ENCODE measurements around the gene FXYD6.

FXYD6 gene

DNA sequence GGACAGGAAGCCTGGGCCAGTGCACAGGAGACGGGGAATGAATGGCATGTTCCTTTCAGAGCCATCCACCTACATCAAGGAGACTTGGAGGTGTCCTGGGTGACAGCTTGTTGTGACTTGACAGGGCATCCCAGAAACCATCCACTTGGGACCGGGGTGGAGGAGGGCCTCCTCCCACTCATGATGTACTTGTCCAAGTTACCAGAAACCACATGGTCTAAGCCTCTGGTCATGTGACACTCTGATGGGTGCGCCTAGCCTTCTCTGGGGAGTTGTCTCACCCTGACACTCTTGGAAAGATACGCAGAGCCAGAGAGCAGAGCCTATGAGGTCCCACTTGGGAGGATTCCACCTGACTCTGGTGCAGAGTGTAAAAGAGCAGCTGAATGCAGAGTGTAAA, 21.6 kb upstream of the FXYD6 start:
- no peaks in the 10 kb centered on the region for H3K4me1 ChIP-seq (ENCODE audit: insufficient read depth, insufficient read length)
- no peaks in the 10 kb centered on the region for H3K36me3 ChIP-seq (ENCODE audit: insufficient read depth, insufficient read length, low read length)
- H3K9ac ChIP-seq (ENCODE audit: insufficient read length, low read depth), result no peak overlapping the region
- TF ChIP-seq SUZ12 (IDR thresholded peaks at IDR 0.05; ENCODE audit: extremely low read depth, insufficient read depth, insufficient read length), result no peak
- no peak overlapping the region for H3K4me3 ChIP-seq (ENCODE audit: insufficient read length, low read depth)
- no peaks in the 10 kb centered on the region for H3K9me3 ChIP-seq (ENCODE audit: insufficient read depth, low read length)
- no peak for DNase-seq (ENCODE audit: low read depth, low spot score)
- peaks cover 3% of the 10 kb centered on the region for H3K27me3 ChIP-seq (ENCODE audit: insufficient read depth, insufficient read length)

DNA sequence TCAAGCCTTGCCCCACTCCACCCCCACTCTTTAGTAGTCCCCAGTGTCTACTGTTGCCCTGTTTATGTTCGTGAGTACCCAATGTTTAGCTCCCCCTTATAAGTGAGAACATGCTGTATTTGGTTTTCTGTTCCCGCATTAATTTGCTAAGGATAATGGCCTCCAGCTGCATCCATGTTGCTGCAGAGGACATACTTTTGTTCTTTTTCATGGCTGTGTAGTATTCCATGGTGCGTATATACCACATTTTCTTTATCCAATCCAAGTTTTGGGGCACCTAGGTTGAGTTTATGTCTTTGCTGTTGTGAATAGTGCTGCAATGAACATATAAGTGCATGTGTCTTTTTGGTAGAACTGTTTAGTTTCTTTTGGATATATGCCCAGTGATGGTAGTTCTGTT, 16.2 kb upstream of the FXYD6 start:
- H3K9me3 ChIP-seq (ENCODE audit: insufficient read depth, low read length), result no peaks in the 10 kb centered on the region
- DNase-seq (ENCODE audit: low read depth, low spot score), result no peak
- no peak overlapping the region for H3K4me3 ChIP-seq (ENCODE audit: insufficient read length, low read depth)
- no peak overlapping the region for H3K9ac ChIP-seq (ENCODE audit: insufficient read length, low read depth)
- peaks cover under 1% of the 10 kb centered on the region for H3K27me3 ChIP-seq (ENCODE audit: insufficient read depth, insufficient read length)
- TF ChIP-seq ZNF274 (IDR thresholded peaks at IDR 0.05; ENCODE audit: low read depth, low read length) (no peak), YY1 (IDR thresholded peaks at IDR 0.05; ENCODE audit: insufficient read depth, insufficient read length) (no peak), SUZ12 (IDR thresholded peaks at IDR 0.05; ENCODE audit: extremely low read depth, insufficient read depth, insufficient read length) (no peak)
- H3K36me3 ChIP-seq (ENCODE audit: insufficient read depth, insufficient read length, low read length), result no peaks in the 10 kb centered on the region
- no peaks in the 10 kb centered on the region for H3K4me1 ChIP-seq (ENCODE audit: insufficient read depth, insufficient read length)

- Histone ChIP-seq H3K4me1 (ENCODE audit: insufficient read depth, insufficient read length) (no peaks in the 10 kb centered on the region), H3K4me3 (ENCODE audit: insufficient read length, low read depth) (no peak overlapping the region), H3K27me3 (ENCODE audit: insufficient read depth, insufficient read length) (no peaks in the 10 kb centered on the region), H3K9ac (ENCODE audit: insufficient read length, low read depth) (no peak overlapping the region), H3K9me3 (ENCODE audit: insufficient read depth, low read length) (no peaks in the 10 kb centered on the region), H3K36me3 (ENCODE audit: insufficient read depth, insufficient read length, low read length) (no peaks in the 10 kb centered on the region)
- DNase-seq (ENCODE audit: low read depth, low spot score), result no peak
- TF ChIP-seq YY1 (IDR thresholded peaks at IDR 0.05; ENCODE audit: insufficient read depth, insufficient read length), result no peak
- TF ChIP-seq SUZ12 (IDR thresholded peaks at IDR 0.05; ENCODE audit: extremely low read depth, insufficient read depth, insufficient read length), result no peak
- no peak for TF ChIP-seq ZNF274 (IDR thresholded peaks at IDR 0.05; ENCODE audit: low read depth, low read length)
Observed at GRCh38 chr11:117891362-117891761, 14.9 kb upstream of the FXYD6 start.

- no peak for DNase-seq (ENCODE audit: low read depth, low spot score)
- Histone ChIP-seq H3K4me3 (ENCODE audit: insufficient read length, low read depth) (no peak overlapping the region), H3K36me3 (ENCODE audit: insufficient read depth, insufficient read length, low read length) (no peaks in the 10 kb centered on the region), H3K4me1 (ENCODE audit: insufficient read depth, insufficient read length) (peaks cover 2% of the 10 kb centered on the region), H3K9ac (ENCODE audit: insufficient read length, low read depth) (no peak overlapping the region), H3K9me3 (ENCODE audit: insufficient read depth, low read length) (no peaks in the 10 kb centered on the region), H3K27me3 (ENCODE audit: insufficient read depth, insufficient read length) (no peaks in the 10 kb centered on the region)
- no peak for TF ChIP-seq SUZ12 (IDR thresholded peaks at IDR 0.05; ENCODE audit: extremely low read depth, insufficient read depth, insufficient read length)
- TF ChIP-seq YY1 (IDR thresholded peaks at IDR 0.05; ENCODE audit: insufficient read depth, insufficient read length), result no peak
- no peak for TF ChIP-seq ZNF274 (IDR thresholded peaks at IDR 0.05; ENCODE audit: low read depth, low read length)
Observed at GRCh38 chr11:117888139-117888566, 11.7 kb upstream of the FXYD6 start.

DNA sequence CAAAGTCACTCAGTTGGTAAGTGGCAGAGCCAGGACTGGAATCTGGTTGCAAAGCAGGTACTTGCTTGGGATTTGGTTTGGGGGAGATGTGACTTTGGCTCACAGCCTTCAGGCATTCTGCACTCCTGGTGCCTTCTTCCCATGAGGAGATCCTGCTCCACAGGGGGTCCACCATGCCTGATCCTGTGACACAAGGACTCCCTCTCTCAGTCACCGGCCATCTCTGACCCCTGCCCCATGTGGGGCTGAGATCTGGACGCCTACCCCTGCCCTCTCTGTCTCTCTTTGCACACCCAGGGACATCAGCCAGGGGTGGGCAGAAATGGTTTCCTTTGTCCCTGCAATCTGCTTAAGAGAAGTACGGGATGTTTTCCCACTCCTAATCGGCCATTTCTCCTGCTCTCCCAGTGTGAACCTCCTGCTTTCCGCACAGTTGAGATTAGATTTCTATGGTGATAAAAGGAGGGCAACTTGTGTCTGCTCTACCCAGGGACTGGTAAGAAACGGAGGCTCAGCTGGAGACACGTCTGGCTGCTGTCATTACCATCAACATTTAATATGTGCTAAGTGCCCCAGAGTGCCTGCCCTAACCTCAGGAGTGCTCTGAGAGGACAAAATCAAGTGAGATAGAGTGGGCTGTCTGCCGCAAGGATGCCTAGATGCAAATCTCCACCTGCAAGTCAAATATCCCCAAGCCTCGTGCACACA, 11.1 kb upstream of the FXYD6 start:
- no peaks in the 10 kb centered on the region for H3K9me3 ChIP-seq (ENCODE audit: insufficient read depth, low read length)
- TF ChIP-seq YY1 (IDR thresholded peaks at IDR 0.05; ENCODE audit: insufficient read depth, insufficient read length), result no peak
- TF ChIP-seq SUZ12 (IDR thresholded peaks at IDR 0.05; ENCODE audit: extremely low read depth, insufficient read depth, insufficient read length), result no peak
- no peak for TF ChIP-seq ZNF274 (IDR thresholded peaks at IDR 0.05; ENCODE audit: low read depth, low read length)
- H3K9ac ChIP-seq (ENCODE audit: insufficient read length, low read depth), result no peak overlapping the region
- no peak for DNase-seq (ENCODE audit: low read depth, low spot score)
- no peaks in the 10 kb centered on the region for H3K36me3 ChIP-seq (ENCODE audit: insufficient read depth, insufficient read length, low read length)
- H3K4me1 ChIP-seq (ENCODE audit: insufficient read depth, insufficient read length), result peaks cover 2% of the 10 kb centered on the region
- H3K27me3 ChIP-seq (ENCODE audit: insufficient read depth, insufficient read length), result no peaks in the 10 kb centered on the region
- H3K4me3 ChIP-seq (ENCODE audit: insufficient read length, low read depth), result no peak overlapping the region

DNA sequence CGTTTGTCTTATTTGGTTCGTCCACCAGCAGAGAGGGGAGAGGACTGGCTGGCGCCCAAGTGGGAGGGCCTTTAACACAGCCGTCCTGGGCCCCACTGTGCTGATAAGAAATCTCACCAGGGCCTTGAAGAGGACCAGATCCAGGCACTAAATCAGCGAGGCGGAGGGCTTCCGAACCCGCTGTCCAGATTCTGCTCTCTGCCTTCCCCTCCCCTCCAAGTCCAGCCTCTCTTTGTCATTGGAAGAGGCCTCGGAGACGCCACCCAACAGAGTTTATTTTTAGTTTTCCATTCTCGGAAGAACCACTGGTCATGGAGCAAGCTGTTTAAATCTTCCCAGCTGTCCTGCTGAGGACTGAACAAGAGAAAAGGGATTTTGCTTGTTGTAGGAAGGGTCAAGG, 9.3 kb upstream of the FXYD6 start:
- Histone ChIP-seq H3K36me3 (ENCODE audit: insufficient read depth, insufficient read length, low read length) (no peaks in the 10 kb centered on the region), H3K9ac (ENCODE audit: insufficient read length, low read depth) (no peak overlapping the region), H3K4me3 (ENCODE audit: insufficient read length, low read depth) (no peak overlapping the region), H3K9me3 (ENCODE audit: insufficient read depth, low read length) (no peaks in the 10 kb centered on the region), H3K4me1 (ENCODE audit: insufficient read depth, insufficient read length) (peaks cover 2% of the 10 kb centered on the region), H3K27me3 (ENCODE audit: insufficient read depth, insufficient read length) (peaks cover 11% of the 10 kb centered on the region)
- TF ChIP-seq ZNF274 (IDR thresholded peaks at IDR 0.05; ENCODE audit: low read depth, low read length) (no peak), YY1 (IDR thresholded peaks at IDR 0.05; ENCODE audit: insufficient read depth, insufficient read length) (no peak), SUZ12 (IDR thresholded peaks at IDR 0.05; ENCODE audit: extremely low read depth, insufficient read depth, insufficient read length) (no peak)
- DNase-seq (ENCODE audit: low read depth, low spot score), result no peak

DNA sequence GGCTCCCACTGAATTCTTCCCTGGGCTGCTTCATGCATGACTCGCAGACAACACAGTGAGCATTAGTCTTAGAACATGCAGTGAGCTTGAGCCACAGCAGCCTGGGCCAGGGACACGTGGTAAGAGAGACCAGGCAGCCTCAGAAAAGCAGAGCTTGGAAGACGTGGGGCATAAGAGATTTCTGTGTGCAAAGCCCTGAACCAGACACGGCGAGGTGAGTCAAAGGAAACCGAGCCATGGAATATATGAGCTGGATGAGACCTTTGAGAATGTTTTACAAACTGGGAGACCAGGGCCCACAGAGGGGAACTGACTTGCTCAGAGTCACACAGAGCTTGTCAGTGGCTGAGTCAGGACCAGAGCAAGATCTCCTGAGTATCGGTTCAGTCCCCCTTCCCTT, 8.5 kb upstream of the FXYD6 start:
- Histone ChIP-seq H3K4me1 (ENCODE audit: insufficient read depth, insufficient read length) (peaks cover 2% of the 10 kb centered on the region), H3K9ac (ENCODE audit: insufficient read length, low read depth) (no peak overlapping the region), H3K36me3 (ENCODE audit: insufficient read depth, insufficient read length, low read length) (no peaks in the 10 kb centered on the region), H3K27me3 (ENCODE audit: insufficient read depth, insufficient read length) (peaks cover 12% of the 10 kb centered on the region), H3K4me3 (ENCODE audit: insufficient read length, low read depth) (no peak overlapping the region), H3K9me3 (ENCODE audit: insufficient read depth, low read length) (no peaks in the 10 kb centered on the region)
- no peak for DNase-seq (ENCODE audit: low read depth, low spot score)
- no peak for TF ChIP-seq ZNF274 (IDR thresholded peaks at IDR 0.05; ENCODE audit: low read depth, low read length)
- no peak for TF ChIP-seq YY1 (IDR thresholded peaks at IDR 0.05; ENCODE audit: insufficient read depth, insufficient read length)
- no peak for TF ChIP-seq SUZ12 (IDR thresholded peaks at IDR 0.05; ENCODE audit: extremely low read depth, insufficient read depth, insufficient read length)
